Renal pelvis (tissue), 12 donors: ENCODE results near the gene SF3B6. TPM values are rescaled to one million over a fixed set of nuclear protein-coding genes. Genes with fewer than 3 reads are reported as not detected.
"Not testable (repeated sequence)": the region's sequence is repeated elsewhere in the genome, so short reads cannot be mapped to it uniquely, and the experiment has no call there.

Experiments
- DNase-seq: peaks from one replicate; pipeline ENCODE4 v3.0.0-alpha.2; 2013
- long read RNA-seq, 16 experiments: transcript quantifications; one replicate each; lab custom pipeline, GENCODE V29; 2026
- polyA plus RNA-seq, 3 donors: library from polyadenylated mRNA; unstranded; fragments of 120-200 nt; gene quantifications; one replicate each; pipeline ENCODE4 v1.2.1, GENCODE V29; 2013; ENCODE audit not compliant: insufficient read length in 3 of 3

Gene SF3B6
- polyA plus RNA-seq: 100 to 1,000 TPM; 125 to 147 (median 130) TPM
- long read RNA-seq, donor 1, transcript SF3B6-201 (4 exons, 770 nt): major isoform, 123 of 148 reads
- long read RNA-seq, donor 1, partial matches to known transcripts: 5 of 148 reads
- long read RNA-seq, donor 1, other reads (novel, unspliced or antisense): 19 of 148 reads
- long read RNA-seq, donor 2, transcript SF3B6-201 (4 exons, 770 nt): major isoform, 205 of 221 reads
- long read RNA-seq, donor 2, partial matches to known transcripts: 0 of 221 reads
- long read RNA-seq, donor 2, other reads (novel, unspliced or antisense): 14 of 221 reads
- long read RNA-seq, donor 3, transcript SF3B6-201 (4 exons, 770 nt): major isoform, 156 of 171 reads
- long read RNA-seq, donor 3, partial matches to known transcripts: 6 of 171 reads
- long read RNA-seq, donor 3, other reads (novel, unspliced or antisense): 6 of 171 reads
- long read RNA-seq, donor 4, transcript SF3B6-201 (4 exons, 770 nt): major isoform, 215 of 243 reads
- long read RNA-seq, donor 4, partial matches to known transcripts: 12 of 243 reads
- long read RNA-seq, donor 4, other reads (novel, unspliced or antisense): 16 of 243 reads
- long read RNA-seq, donor 5, transcript SF3B6-201 (4 exons, 770 nt): major isoform, 101 of 109 reads
- long read RNA-seq, donor 5, partial matches to known transcripts: 7 of 109 reads
- long read RNA-seq, donor 5, other reads (novel, unspliced or antisense): 0 of 109 reads
- long read RNA-seq, donor 6, transcript SF3B6-201 (4 exons, 770 nt): major isoform, 135 of 159 reads
- long read RNA-seq, donor 6, partial matches to known transcripts: 10 of 159 reads
- long read RNA-seq, donor 6, other reads (novel, unspliced or antisense): 10 of 159 reads
- long read RNA-seq, donor 7, transcript SF3B6-201 (4 exons, 770 nt): major isoform, 165 of 183 reads
- long read RNA-seq, donor 7, partial matches to known transcripts: 0 of 183 reads
- long read RNA-seq, donor 7, other reads (novel, unspliced or antisense): 17 of 183 reads
- long read RNA-seq, donor 8, transcript SF3B6-201 (4 exons, 770 nt): major isoform, 56 of 63 reads
- long read RNA-seq, donor 8, partial matches to known transcripts: 7 of 63 reads
- long read RNA-seq, donor 8, other reads (novel, unspliced or antisense): 0 of 63 reads
- long read RNA-seq, donor 9, transcript SF3B6-201 (4 exons, 770 nt): major isoform, 200 of 240 reads
- long read RNA-seq, donor 9, partial matches to known transcripts: 25 of 240 reads
- long read RNA-seq, donor 9, other reads (novel, unspliced or antisense): 13 of 240 reads
- long read RNA-seq, donor 10, transcript SF3B6-201 (4 exons, 770 nt): major isoform, 127 of 153 reads
- long read RNA-seq, donor 10, partial matches to known transcripts: 13 of 153 reads
- long read RNA-seq, donor 10, other reads (novel, unspliced or antisense): 11 of 153 reads
- long read RNA-seq, donor 11, transcript SF3B6-201 (4 exons, 770 nt): major isoform, 114 of 122 reads
- long read RNA-seq, donor 11, partial matches to known transcripts: 0 of 122 reads
- long read RNA-seq, donor 11, other reads (novel, unspliced or antisense): 8 of 122 reads
- long read RNA-seq, donor 12, transcript SF3B6-201 (4 exons, 770 nt): major isoform, 183 of 202 reads
- long read RNA-seq, donor 12, partial matches to known transcripts: 11 of 202 reads
- long read RNA-seq, donor 12, other reads (novel, unspliced or antisense): 5 of 202 reads
- long read RNA-seq, donor 13, transcript SF3B6-201 (4 exons, 770 nt): major isoform, 86 of 93 reads
- long read RNA-seq, donor 13, partial matches to known transcripts: 0 of 93 reads
- long read RNA-seq, donor 13, other reads (novel, unspliced or antisense): 7 of 93 reads
- long read RNA-seq, donor 14: 0 reads
- long read RNA-seq, donor 15, transcript SF3B6-201 (4 exons, 770 nt): major isoform, 196 of 228 reads
- long read RNA-seq, donor 15, partial matches to known transcripts: 11 of 228 reads
- long read RNA-seq, donor 15, other reads (novel, unspliced or antisense): 20 of 228 reads
- long read RNA-seq, donor 16, transcript SF3B6-201 (4 exons, 770 nt): major isoform, 206 of 230 reads
- long read RNA-seq, donor 16, partial matches to known transcripts: 11 of 230 reads
- long read RNA-seq, donor 16, other reads (novel, unspliced or antisense): 12 of 230 reads

DNA sequence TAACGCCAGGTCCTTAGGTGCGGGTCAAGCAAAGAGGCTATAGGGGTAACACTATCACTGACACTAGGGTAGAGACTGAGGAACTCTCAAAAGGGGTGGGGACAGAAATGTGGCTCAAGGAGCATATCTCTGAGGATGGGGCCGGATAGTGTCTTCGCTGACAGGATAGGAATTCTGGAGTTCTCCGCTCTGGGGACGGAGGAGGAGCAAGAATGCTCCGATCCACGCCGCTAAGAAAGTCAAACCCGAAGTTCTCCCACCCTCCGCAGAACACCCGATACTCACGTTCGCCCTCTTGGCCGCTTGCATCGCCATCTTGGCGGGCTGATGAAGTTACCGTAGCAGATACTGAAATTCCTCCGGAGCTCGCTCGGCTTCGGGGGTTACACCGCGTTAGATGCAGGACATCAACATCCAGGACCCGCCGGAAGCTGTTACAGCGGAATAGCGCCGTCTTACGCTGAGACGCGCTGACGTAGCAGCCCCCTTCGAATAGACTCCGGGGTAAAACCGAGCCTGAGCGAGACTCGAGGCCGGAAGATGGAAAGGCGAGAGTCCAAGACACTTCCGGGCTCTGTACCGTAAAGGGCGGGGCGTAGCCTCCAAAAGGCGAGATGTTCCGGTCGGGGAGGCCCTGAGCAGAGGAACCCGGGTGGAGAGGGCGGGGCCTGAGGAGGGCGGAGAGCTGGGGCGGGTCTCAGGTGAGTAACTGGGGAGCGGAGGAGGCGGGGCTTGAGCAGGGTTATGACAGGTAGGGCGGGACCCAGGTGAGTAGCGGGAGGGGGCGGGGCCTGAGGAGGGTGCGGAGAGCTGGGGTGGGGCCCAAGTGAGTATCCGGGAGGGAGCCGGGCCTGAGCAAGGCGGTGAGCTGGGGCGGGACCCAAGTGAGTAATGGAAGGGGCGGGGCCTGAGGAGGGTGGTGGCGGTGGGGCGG lies at the start of gene SF3B6:
Gene SF3B6 (minus strand): TSS at position 412 of the 934 bp plus-strand sequence. CDS start 97 bp downstream, at position 315.
- peak; percentile 99 for DNase-seq

DNA sequence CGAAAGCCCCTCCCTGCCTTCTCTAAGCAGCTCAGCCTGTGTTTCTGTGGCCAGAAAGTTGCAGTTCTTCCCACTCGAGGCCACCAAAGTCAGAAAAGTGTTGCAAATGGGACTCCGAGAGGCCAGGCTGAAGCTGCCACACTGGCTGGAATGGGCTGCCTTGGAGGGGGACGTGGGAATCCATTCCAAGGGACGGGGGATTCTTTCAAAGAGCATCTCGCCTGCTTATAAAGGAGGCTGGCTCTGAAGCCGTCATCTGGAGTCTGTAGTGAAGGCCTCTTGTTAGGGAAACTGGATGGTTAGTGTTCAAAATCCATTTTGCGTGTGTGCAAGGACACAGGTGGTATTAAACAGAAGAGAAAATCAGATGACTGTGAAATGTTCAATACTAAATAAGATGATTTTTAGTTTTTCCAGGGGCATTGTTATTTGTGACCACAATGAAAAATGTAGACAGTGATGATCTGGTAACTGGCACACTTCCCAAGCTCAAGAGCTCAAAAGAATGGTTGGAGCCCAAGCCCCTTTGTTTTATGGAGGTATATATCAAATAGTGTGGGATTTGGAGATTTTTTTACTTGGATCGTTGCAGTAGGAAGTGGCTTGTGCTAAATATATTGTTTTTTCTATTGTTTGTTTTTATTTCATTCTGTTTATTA lies 47.9 kb upstream of the SF3B6 start:
- DNase-seq: no peak

- peak; percentile 87 for DNase-seq
These were observed 47.2 kb upstream of the SF3B6 start, which contains the start of the genes FAM228B and PFN4 for GRCh38 chr2:24123195-24123921. Gene FAM228B (plus strand): TSS chr2:24123469. CDS start chr2:24124362, 893 bp downstream. Gene PFN4 (minus strand): TSS chr2:24123334. CDS start chr2:24122535, 799 bp downstream.

DNA sequence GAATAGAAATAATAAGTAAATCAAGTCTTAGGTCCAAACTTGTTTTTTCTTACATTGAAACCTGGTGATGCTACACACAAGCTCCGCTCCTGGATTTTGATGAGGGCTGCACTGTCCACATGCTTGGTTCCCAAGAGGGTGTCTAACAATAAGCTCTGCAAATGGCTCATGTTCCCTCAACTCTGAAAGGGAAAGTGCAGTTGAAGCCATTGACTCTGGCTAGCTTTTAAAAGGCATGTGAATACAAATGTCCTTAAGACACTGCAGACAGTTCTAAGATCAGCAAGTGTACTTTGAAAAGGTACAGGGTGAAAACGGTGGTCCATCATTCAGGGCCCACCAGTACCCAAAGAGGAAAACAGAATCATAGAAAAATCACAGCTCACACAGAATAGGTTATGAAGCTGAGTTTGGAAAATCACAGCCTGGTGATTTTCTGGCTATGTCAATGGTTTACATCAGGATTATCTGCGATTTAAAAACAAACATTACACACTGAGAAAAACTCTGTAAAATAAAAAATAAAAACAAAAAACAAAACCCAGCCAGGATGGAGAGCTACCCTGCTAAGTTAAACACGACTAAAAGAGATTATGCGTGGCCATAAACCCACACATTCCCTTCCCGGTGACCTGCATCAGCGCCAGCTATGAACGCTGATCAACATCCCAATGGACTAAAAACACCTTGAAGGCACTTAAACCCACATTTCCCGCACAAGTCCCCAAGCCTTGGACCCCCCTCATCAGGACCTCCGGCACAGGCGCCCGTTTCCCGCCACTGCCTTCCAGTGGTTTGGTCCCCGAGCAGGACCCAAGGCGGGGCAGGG lies 46.5 kb upstream of the SF3B6 start:
- no peak for DNase-seq

- no peak for DNase-seq
These were observed 45.3 kb upstream of the SF3B6 start for GRCh38 chr2:24121469-24121868.

DNA sequence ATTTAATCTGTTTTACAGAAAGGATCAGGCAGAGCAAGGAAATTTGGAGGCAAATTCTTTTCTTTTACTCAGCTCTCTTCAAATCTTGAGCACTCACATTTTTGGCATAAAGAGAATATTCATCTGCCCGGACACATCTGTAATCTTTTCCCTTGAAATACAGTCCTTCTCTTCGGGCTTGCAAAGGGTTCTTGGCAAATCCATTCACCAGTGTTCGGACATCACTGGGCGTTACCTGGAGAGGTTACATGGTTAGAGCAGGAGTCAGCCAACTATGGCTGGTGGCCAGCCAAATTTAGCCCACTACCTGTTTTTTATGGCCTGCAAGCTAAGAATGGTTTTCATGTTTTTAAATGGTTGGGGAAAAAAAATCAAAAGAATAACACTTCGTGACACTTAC lies 44.9 kb upstream of the SF3B6 start:
- no peak for DNase-seq

GRCh38 chr2:24117902-24118301 lies 41.8 kb upstream of the SF3B6 start:
- no peak for DNase-seq

DNA sequence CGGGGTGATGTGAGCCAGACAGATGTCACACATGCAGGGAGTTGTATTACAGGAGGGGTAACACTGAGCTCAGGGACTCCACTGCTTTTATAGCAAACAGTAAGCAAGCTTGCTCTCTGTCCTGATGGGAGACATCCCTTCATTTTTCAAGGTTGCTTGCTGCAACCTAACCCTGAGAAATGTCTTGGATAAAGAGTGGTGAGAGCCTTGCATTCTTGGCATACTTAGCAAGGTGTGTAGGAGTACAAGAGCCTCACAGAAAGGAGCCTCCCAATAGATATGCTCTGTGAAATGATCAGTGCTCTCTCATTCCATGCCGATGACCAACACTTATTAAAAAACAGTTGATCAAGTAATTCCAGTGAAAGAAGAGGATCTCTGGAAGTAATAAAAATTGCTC lies 38.9 kb upstream of the SF3B6 start:
- no peak for DNase-seq

DNA sequence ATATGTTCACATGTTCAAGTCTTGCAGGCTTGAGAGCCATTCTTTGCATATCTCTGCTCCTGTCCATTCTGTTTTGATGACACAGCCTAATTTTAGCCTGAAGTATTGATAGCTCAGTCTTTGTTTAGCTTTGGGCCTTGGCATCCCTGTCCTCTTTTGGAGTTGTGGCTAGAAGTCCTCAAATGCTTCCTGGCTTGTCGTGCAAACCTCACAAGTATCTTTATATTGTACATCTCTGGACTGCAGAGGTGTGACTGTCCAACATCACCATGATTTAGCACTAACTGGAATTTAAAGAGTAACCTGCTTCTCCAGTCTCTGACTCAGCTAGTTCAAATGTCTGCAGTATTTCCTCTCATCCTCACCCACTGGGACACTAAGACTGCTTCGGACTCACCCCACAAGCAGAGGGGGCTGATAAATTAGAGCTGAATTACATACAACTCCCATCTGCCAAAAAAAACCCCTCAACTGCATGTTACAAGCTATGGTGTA lies 35.3 kb upstream of the SF3B6 start:
- DNase-seq: no peak

GRCh38 chr2:24110660-24111303 lies 34.7 kb upstream of the SF3B6 start:
- DNase-seq: no peak

GRCh38 chr2:24109431-24109830 lies 33.3 kb upstream of the SF3B6 start:
- DNase-seq: not testable (repeated sequence)

- DNase-seq: no peak
These were observed 31.2 kb upstream of the SF3B6 start for GRCh38 chr2:24107336-24107735.

GRCh38 chr2:24106786-24107185 lies 30.7 kb upstream of the SF3B6 start:
- DNase-seq: no peak

GRCh38 chr2:24105816-24106215 lies 29.7 kb upstream of the SF3B6 start:
- no peak for DNase-seq

DNA sequence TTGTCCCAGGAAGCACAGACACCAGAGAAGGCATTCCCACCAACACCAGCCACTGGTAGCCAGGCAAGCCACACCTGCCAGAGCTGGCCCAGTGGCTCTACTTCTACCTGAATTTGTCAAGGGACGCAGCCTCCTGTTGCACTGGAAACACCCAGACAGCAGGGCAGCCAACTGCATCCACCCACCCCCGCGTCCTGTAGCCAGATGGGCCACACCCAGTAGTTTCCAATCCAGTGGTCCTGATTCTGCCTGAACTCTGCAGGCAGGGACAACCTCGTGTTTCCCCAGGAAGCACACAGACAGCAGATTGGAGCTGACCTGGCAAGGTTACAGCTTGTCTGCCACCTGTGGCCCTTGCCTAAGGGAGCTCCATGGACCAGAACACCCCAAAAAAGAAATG lies 28.8 kb upstream of the SF3B6 start:
- no peak for DNase-seq
